ENCODE measurements around the gene GPR21.

Gene GPR21

GRCh38 chr9:123034881-123035510 is 1.5 kb downstream of the GPR21 start:
- DNase-seq = no peak

- DNase-seq = no peak
Measured at GRCh38 chr9:123035791-123036190, 2.3 kb downstream of the GPR21 start.

DNA sequence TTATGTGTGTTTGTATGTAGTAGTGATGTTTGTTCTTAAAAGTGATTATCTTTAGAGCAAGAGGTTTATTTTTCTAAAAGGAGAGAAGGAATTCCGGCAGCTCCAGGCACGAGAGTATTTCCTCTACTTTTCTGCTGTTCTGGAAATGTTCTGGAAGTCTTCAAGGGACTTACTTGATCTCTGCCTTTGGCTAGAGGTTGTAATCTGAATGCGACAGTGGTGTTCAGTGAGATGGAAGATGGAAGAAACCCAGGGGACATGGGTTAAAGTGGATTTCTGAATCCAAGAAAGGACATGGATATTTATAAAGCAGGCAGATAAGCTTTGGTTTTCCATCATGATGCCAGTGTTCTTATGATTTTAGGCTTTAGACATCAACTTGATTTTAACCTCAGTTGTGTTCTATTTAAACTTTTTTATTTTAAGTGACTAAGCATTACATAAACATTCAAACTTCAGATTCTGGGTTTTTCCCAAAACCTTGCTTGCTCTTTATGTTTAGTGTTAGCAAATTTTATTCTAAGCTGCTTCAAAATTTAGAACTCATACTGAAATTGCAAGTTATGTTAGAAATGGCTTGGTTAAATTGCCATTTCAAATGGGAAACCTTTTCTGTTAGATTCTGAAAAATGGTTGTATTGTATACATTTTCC is 3.6 kb downstream of the GPR21 start:
- DNase-seq = no peak

DNA sequence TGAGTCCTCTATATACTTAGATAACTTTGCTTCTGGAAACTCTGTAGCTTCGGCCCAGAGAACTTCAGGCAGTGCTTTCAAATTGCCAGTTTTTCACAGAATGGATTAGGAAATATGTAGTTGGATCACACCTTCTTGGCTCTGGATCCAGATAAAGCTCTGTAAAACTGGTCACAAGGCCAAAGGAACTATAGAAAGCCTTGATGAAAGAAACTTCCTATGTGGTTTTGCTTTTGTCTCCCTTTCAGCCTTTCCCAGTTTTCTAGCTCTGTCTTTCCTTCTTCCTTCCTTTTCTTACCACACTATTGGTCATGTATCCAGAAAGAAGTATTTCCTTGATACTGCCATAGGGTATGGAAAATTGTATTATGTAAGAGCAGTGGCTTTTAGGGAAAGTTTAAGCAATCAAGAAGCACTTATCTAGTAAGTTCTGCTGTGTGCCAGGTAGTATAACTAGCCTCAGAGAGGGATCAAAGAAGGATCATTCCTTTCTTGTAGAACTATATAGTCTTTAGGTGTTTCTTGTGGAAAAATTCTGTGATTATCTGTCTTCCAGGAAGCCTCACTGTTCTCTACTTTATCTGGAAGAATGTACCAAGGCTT is 6.3 kb downstream of the GPR21 start:
- no peak for DNase-seq

DNA sequence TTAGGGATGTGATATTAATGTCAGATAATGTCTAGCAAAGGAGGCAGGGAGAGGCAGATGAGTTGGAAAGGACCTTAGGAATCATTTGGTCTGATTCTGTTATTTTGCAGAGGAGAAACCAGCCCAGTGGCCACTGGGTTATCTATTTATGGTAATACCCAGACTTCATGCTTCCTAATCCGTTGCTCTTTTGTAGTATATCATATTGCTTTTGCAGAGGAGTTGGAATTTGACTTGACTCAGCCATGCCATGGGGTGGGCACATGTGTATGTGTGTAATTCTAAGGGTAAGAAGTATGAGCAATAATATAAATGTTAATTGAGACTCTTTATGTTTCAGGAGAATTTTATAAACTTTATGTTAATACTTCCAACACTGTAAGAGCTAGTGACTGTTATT is 7.3 kb downstream of the GPR21 start:
- DNase-seq = no peak

DNA sequence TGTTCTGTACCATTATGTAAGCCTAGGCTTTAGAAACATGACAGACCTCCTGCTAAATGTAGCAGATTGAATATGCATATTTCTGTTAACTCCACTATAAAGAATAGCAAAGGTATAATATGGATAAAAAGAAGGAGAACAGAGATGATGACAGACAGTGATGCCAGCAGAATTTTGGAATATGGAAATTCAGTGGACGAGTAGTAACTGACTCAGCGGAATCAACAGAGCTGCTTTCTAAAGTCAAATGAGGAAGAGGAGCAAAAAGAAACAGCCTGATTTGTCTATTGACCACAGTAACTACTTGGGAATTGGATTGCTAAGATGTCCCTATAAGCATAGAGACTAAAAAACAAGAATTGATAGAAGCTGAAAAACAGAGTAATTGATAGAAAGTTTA is 8.0 kb downstream of the GPR21 start:
- no peak for DNase-seq

- no peak for DNase-seq
Measured at GRCh38 chr9:123043081-123043939, 9.8 kb downstream of the GPR21 start.

- no peak for DNase-seq
Measured at GRCh38 chr9:123044586-123044985, 11.1 kb downstream of the GPR21 start.

DNA sequence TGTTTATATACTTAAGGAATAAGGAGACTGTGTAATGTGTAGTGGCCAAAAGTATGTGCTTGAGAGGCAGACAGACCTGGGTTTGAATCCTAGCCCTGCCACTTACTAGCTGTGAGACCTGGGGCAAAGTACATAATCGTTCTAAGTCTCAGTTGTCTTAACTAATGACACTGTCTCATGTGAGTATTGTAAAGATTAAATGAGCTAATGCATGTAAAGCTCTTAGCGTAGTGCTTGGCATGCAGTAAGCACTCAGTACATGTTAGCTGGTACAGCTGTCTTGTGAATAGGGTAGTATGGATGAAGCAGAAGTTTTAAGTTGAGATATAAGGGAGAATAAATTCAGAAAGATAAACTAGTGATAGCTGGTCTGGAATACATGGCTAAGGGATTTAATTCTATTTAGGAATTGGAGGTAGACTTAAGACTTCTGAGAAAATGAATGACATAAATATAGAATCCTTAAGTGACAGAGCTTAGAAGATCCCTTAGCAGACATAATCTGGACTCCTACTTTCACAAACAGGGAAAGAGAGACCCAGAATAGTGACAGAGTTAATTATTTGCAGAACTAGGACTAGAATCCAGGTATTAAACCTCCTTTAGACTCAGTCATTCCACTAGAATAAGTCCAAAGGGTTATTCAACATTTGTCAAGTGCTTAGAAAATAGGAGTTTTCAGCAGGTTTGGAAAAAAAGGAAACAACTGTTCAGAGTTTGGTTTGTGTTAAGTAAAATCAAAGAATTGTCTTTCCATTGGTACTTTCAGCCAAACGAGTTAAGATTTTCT is 13.1 kb downstream of the GPR21 start:
- DNase-seq = no peak

GRCh38 chr9:123048748-123049147 is 15.3 kb downstream of the GPR21 start:
- no peak for DNase-seq

- no peak for DNase-seq
Measured at GRCh38 chr9:123049589-123050222, 16.2 kb downstream of the GPR21 start.

DNA sequence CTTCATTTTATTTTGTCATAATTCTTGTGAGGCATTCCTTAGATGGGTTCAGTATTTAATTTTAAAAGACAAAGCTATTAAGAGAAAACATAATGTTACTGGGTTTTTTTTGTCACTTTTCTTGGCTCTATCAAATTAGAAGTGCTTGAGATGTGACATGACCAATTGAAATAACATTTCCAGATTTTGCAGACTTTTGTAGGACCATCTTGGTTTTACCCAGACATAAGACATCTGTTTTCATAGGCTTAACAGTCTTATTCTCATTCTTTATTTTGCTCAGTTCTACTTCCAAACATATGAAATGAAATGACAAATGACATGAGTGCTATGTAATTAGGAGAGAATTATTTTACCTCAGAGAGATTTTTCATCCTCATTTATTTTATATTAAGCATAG is 19.6 kb downstream of the GPR21 start:
- no peak for DNase-seq

GRCh38 chr9:123053711-123054110 is 20.2 kb downstream of the GPR21 start:
- no peak for DNase-seq

GRCh38 chr9:123058834-123059233 is 25.4 kb downstream of the GPR21 start:
- no peak for DNase-seq

GRCh38 chr9:123059472-123060220 is 26.2 kb downstream of the GPR21 start:
- DNase-seq = no peak

GRCh38 chr9:123061216-123061615 is 27.7 kb downstream of the GPR21 start:
- DNase-seq = no peak

GRCh38 chr9:123062351-123063176 is 29.1 kb downstream of the GPR21 start:
- no peak for DNase-seq

GRCh38 chr9:123063177-123063598 is 29.7 kb downstream of the GPR21 start:
- DNase-seq = no peak

GRCh38 chr9:123063896-123064295 is 30.4 kb downstream of the GPR21 start:
- no peak for DNase-seq

GRCh38 chr9:123064716-123065115 is 31.2 kb downstream of the GPR21 start:
- DNase-seq = no peak

DNA sequence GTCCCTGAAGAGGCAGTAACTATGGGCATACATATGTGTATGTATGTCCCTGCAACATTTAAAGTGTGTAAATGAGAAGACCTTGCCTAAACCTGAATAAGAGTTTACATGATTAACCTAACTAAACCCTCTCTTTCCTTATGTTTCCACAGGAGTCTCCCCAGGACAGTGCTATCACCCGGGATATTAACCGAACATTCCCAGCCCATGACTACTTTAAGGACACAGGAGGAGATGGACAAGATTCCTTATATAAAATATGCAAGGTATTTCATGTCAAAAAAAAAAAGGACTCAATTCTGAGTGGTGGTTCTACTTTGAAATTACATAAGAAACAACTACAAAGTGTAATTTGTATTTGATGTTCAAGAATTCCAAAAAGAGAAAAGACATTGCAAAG is 31.7 kb downstream of the GPR21 start:
- DNase-seq = no peak
